PC-9 (cell line): ENCODE measurements around the gene ZNF18.

Experiments used
- CTCF ChIP-seq: fragments of 200-600 bp; sonication (generic); conservative IDR thresholded peaks from 2 replicates; pipeline ENCODE4 v1.6.1; 2017; ENCODE audit warnings: mixed run types, antibody characterized with exemption, mild to moderate bottlenecking, moderate library complexity
- EZH2 ChIP-seq: fragments of 200-600 bp; sonication (generic); IDR thresholded peaks from 2 replicates; pipeline ENCODE4 v1.8.0; 2017; ENCODE audit warnings: antibody characterized with exemption, low read depth

DNA sequence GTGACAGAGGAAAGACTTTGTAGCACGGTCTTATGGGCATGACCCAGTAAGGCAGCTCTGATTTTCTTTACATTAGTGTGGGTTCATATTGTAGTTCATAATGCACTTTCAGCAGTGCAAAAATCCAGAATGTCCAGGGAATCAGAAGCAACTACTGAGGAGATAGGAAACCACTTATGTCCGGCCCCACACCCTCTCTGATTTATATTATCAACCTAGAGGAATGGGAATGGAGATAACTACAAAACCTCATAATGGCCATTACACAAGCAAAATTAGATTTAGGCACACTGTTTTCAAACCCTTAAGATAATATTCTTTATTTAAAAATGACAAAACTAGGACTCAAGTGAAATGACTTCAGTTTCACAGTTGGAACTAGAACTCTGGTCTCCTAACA is 31.3 kb upstream of the ZNF18 start:
- no peak for TF ChIP-seq EZH2
- TF ChIP-seq CTCF: no peak
